ENCODE results near the gene ACADSB.

The ACADSB gene

GRCh38 chr10:123093489-123093888 is 84.7 kb downstream of the ACADSB start:
- no peak for DNase-seq (ENCODE audit: extremely low read depth in 1 of 2, low read depth in 1 of 2)

- DNase-seq (ENCODE audit: extremely low read depth in 1 of 2, low read depth in 1 of 2): no peak
These were observed 87.6 kb downstream of the ACADSB start for GRCh38 chr10:123096452-123096851.

GRCh38 chr10:123097039-123097438 is 88.2 kb downstream of the ACADSB start:
- DNase-seq (ENCODE audit: extremely low read depth in 1 of 2, low read depth in 1 of 2): no peak

- DNase-seq (ENCODE audit: extremely low read depth in 1 of 2, low read depth in 1 of 2): no peak
These were observed 91.4 kb downstream of the ACADSB start for GRCh38 chr10:123100030-123100762.

GRCh38 chr10:123101872-123102271 is 93.1 kb downstream of the ACADSB start:
- no peak for DNase-seq (ENCODE audit: extremely low read depth in 1 of 2, low read depth in 1 of 2)

GRCh38 chr10:123102673-123103072 is 93.9 kb downstream of the ACADSB start:
- DNase-seq (ENCODE audit: extremely low read depth in 1 of 2, low read depth in 1 of 2): no peak

GRCh38 chr10:123103944-123104343 is 95.1 kb downstream of the ACADSB start:
- DNase-seq (ENCODE audit: extremely low read depth in 1 of 2, low read depth in 1 of 2): no peak
